T-cell (primary cell): ENCODE measurements around the gene TMA7B. TPM values are rescaled to one million over a fixed set of nuclear protein-coding genes. Genes with fewer than 3 reads are reported as not detected.

Experiments used
- ATAC-seq, 4 experiments: fragments of 200-7000 bp in 3 of 4; fragments of 150-1000 bp in 1 of 4; cut with Tn5 transposase; replicated peaks in 1 of 4; 1 replicate in 3 of 4; 2 replicates in 1 of 4; pipeline ENCODE4 v1.10.0; 2021; ENCODE audit warnings: moderate library complexity in 3 of 4, mild to moderate bottlenecking in 2 of 4, moderate number of reproducible peaks in 1 of 4
- CTCF ChIA-PET, 2 donors: fragments of 300-600 bp; sonication (Branson Sonifier 250); formaldehyde crosslinking; loops; one replicate each; lab custom pipeline; 2022; ENCODE audit warnings: antibody characterized with exemption in 2 of 2; lab: Charles Lee
- POLR2A ChIA-PET, 2 donors: fragments of 300-600 bp; sonication (Branson Sonifier 250); formaldehyde crosslinking; loops; one replicate each; lab custom pipeline; 2022; ENCODE audit warnings: antibody characterized with exemption in 2 of 2; lab: Charles Lee
- DNase-seq, 35 experiments: peaks; one replicate each; pipeline versions ENCODE4 v3.0.0 to v3.0.0-alpha.2; 2013 to 2023
- H3K27ac ChIP-seq: one replicate; pipeline ENCODE4 v1.5.1; 2013; ENCODE audit warnings: low read length
- H3K27me3 ChIP-seq, 2 experiments: replicated peaks in 1 of 2; 1 replicate in 1 of 2; 2 replicates in 1 of 2; pipeline versions ENCODE4 v1.6.1 to v1.7.0; 2013; ENCODE audit warnings: low read length in 1 of 2, mixed read lengths in 1 of 2; ENCODE audit not compliant: control insufficient read depth in 2 of 2, insufficient read depth in 2 of 2; ENCODE audit errors: extremely low read depth in 1 of 2
- H3K36me3 ChIP-seq, 2 donors: 1 replicate in 1 of 2; 2 replicates in 1 of 2; pipeline versions ENCODE4 v1.6.1 to v1.7.0; 2013; ENCODE audit warnings: low read length in 1 of 2; ENCODE audit not compliant: control insufficient read depth in 2 of 2, insufficient read depth in 1 of 2; ENCODE audit errors: extremely low read depth in 1 of 2
- H3K4me1 ChIP-seq, 2 experiments: 1 replicate in 1 of 2; 2 replicates in 1 of 2; pipeline versions ENCODE4 v1.6.1 to v1.7.0; 2013; ENCODE audit warnings: low read length in 2 of 2, mixed read lengths in 1 of 2; ENCODE audit not compliant: insufficient read depth in 2 of 2, control insufficient read depth in 1 of 2; ENCODE audit errors: extremely low read depth in 1 of 2
- H3K4me3 ChIP-seq, 2 donors: 1 replicate in 1 of 2; 2 replicates in 1 of 2; pipeline versions ENCODE4 v1.5.1 to v1.7.0; 2013; ENCODE audit warnings: mild to moderate bottlenecking in 2 of 2, low read length in 1 of 2, moderate library complexity in 1 of 2; ENCODE audit not compliant: control insufficient read depth in 1 of 2; ENCODE audit errors: extremely low read depth in 1 of 2
- H3K9me3 ChIP-seq: 2 replicates; pipeline ENCODE4 v1.7.0; 2013
- H3K27ac Mint-ChIP-seq, 2 donors: one replicate each; pipeline ENCODE4 v1.8.0; 2020 to 2021; ENCODE audit warnings: mild to moderate bottlenecking in 2 of 2, mixed read lengths in 2 of 2
- H3K27me3 Mint-ChIP-seq, 2 donors: one replicate each; pipeline ENCODE4 v1.8.0; 2021 to 2022; ENCODE audit warnings: mixed read lengths in 2 of 2
- H3K36me3 Mint-ChIP-seq: one replicate; pipeline ENCODE4 v1.8.0; 2021; ENCODE audit warnings: mixed read lengths
- H3K4me1 Mint-ChIP-seq, 3 donors: one replicate each; pipeline ENCODE4 v1.8.0; 2020 to 2022; ENCODE audit warnings: mixed read lengths in 3 of 3, mild to moderate bottlenecking in 1 of 3
- H3K4me3 Mint-ChIP-seq, 3 donors: one replicate each; pipeline ENCODE4 v1.8.0; 2020 to 2022; ENCODE audit warnings: mild to moderate bottlenecking in 3 of 3, mixed read lengths in 3 of 3, moderate library complexity in 3 of 3
- H3K9me3 Mint-ChIP-seq, 3 donors: one replicate each; pipeline ENCODE4 v1.8.0; 2020 to 2022; ENCODE audit warnings: mixed read lengths in 3 of 3
- WGBS: methylation state at CpG from one replicate; pipeline ENCODE4 v1.1.5; 2013; ENCODE audit warnings: missing lambda C conversion rate; ENCODE audit not compliant: insufficient coverage; 5-methylcytosine and 5-hydroxymethylcytosine counted together
- total RNA-seq, 35 experiments: library from RNA in 6 of 35; stranded (reverse) in 6 of 35; fragments of 120-200 nt in 1 of 35; gene quantifications; one replicate each; pipeline versions ENCODE4 v1.2.1 to v1.2.4 and lab custom pipeline; 2013 to 2026

The TMA7B gene
- total RNA-seq, 5 donors from 2014 or later (not counting 1 experiment from before 2014, with no cell fraction given): 7.8 to 18.9 (median 9.0) TPM

DNA sequence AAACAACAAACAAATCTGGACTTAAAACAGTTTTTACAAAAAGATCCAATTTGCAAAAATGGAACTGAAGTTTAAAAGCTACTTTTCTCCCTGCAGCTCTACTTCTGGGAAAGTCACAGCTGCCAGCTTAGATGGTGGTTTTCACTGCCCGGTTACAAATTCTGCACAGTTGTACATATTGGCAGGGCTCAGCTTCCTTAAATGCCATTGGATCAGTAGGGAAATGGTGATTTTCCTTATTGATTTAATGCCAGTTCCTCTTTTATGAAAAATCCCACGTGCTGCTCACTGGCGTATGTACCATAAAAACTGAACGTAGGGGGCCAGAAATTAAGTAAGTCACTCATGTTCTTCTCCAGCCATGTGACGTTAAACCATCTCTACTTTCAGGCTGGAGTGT is 36.5 kb upstream of the TMA7B start:
- Histone ChIP-seq H3K27ac (peak overlapping the region; percentile 3), H3K4me3 (no peak overlapping the region), H3K4me1 (peaks cover 77 to 86% of the 10 kb centered on the region in 2 experiments), H3K27me3 (no peaks in the 10 kb centered on the region), H3K9me3 (no peaks in the 10 kb centered on the region), H3K36me3 (no peaks in the 10 kb centered on the region)
- ATAC-seq (no peak), DNase-seq (no peak)
- CTCF ChIA-PET: interaction anchor here in 1 of 2 donors (1.3 to 1.6 kb wide), 4 partner anchors 9 to 70 kb away, joined by 3 to 8 read pairs (median 4); no protein-coding TSS in a partner anchor
- Mint-ChIP-seq H3K27me3 (no peaks in the 10 kb centered on the region), H3K9me3 (no peaks in the 10 kb centered on the region), H3K36me3 (peaks cover 39% of the 10 kb centered on the region), H3K4me3 (peak overlapping the region in 1 of 3 donors; percentile 51), H3K4me1 (peaks cover 75 to 78% (median 76%) of the 10 kb centered on the region in 3 donors), H3K27ac (no peak overlapping the region)
- 17% methylated on average over 1 of the region's 5 CpGs for WGBS
- POLR2A ChIA-PET: interaction anchor here (0.7 to 1.3 kb wide), 5 partner anchors 9 to 75 kb away, joined by 3 to 10 read pairs (median 3); no protein-coding TSS in a partner anchor

DNA sequence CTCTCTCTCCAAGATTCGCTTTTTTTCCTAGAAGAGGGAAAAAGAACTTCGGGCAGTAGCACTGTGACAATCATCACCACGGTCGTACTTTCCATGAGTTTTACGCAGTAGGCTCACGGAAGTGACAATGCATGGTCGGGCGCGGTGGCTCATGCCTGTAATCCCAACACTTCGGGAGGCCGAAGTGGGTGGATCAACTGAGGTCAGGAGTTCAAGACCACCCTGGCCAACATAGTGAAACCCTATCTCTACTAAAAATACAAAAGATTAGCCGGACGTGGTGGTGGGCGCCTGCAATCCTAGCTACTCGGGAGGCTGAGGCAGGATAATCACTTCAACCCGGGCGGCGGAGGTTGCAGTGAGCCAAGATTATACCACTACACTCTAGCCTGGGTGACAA is 35.9 kb upstream of the TMA7B start:
- Histone ChIP-seq H3K27ac (peak overlapping the region; percentile 34), H3K36me3 (no peaks in the 10 kb centered on the region), H3K9me3 (no peaks in the 10 kb centered on the region), H3K4me1 (peaks cover 77 to 82% of the 10 kb centered on the region in 2 experiments), H3K27me3 (no peaks in the 10 kb centered on the region), H3K4me3 (no peak overlapping the region)
- H3K9me3 Mint-ChIP-seq: no peaks in the 10 kb centered on the region
- CTCF ChIA-PET: interaction anchor here (0.5 to 1.6 kb wide), 3 partner anchors 9 to 70 kb away, joined by 3 read pairs; no protein-coding TSS in a partner anchor
- no peaks in the 10 kb centered on the region for H3K27me3 Mint-ChIP-seq
- peaks cover 39% of the 10 kb centered on the region for H3K36me3 Mint-ChIP-seq
- peaks cover 71 to 74% (median 72%) of the 10 kb centered on the region in 3 donors for H3K4me1 Mint-ChIP-seq
- H3K4me3 Mint-ChIP-seq: no peak overlapping the region
- DNase-seq (no peak), ATAC-seq (no peak)
- no peak overlapping the region for H3K27ac Mint-ChIP-seq
- POLR2A ChIA-PET: interaction anchor here (0.5 to 1.3 kb wide), 3 partner anchors 11 to 74 kb away, joined by 3 to 4 read pairs (median 3); no protein-coding TSS in a partner anchor
- 59% methylated on average over 8 of the region's 18 CpGs for WGBS

DNA sequence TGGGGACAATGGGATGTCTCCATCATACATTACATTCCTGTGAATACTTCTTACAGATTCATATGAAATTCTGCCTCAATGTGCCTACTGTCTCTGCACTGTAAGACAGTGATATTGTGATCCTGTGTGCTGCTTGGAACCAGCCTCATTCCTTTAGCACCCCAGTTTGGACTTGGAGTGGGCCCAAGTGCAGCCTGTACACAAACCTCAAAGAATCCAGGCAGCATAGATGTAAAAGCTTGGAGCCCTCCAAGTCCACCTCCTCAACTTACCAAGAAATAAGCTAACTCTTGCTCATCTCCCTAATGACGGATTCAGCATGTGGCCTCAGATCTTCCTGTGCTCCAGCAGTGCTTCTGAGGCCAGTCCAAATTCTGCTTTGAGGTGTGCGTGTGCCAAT is 34.9 kb upstream of the TMA7B start:
- Mint-ChIP-seq H3K4me1 (peaks cover 61 to 64% (median 62%) of the 10 kb centered on the region in 3 donors), H3K27me3 (no peaks in the 10 kb centered on the region), H3K9me3 (no peaks in the 10 kb centered on the region), H3K4me3 (no peak overlapping the region), H3K36me3 (peaks cover 29% of the 10 kb centered on the region), H3K27ac (no peak overlapping the region)
- Histone ChIP-seq H3K4me3 (peak overlapping the region in 1 of 2 donors; percentile 28), H3K4me1 (peaks cover 75 to 82% of the 10 kb centered on the region in 2 experiments), H3K27me3 (no peaks in the 10 kb centered on the region), H3K9me3 (no peaks in the 10 kb centered on the region), H3K36me3 (no peaks in the 10 kb centered on the region), H3K27ac (peak overlapping the region; percentile 34)
- ATAC-seq: no peak
- DNase-seq: no peak
- no CpG with 5 or more reads among the region's 2 CpGs for WGBS
- ChIA-PET CTCF (interaction anchor here (0.7 to 2.1 kb wide), 6 partner anchors 8 to 18 kb away, joined by 3 to 11 read pairs (median 6); no protein-coding TSS in a partner anchor), POLR2A (interaction anchor here (0.6 to 2.1 kb wide), 4 partner anchors 10 to 18 kb away, joined by 3 to 13 read pairs (median 11); no protein-coding TSS in a partner anchor)

DNA sequence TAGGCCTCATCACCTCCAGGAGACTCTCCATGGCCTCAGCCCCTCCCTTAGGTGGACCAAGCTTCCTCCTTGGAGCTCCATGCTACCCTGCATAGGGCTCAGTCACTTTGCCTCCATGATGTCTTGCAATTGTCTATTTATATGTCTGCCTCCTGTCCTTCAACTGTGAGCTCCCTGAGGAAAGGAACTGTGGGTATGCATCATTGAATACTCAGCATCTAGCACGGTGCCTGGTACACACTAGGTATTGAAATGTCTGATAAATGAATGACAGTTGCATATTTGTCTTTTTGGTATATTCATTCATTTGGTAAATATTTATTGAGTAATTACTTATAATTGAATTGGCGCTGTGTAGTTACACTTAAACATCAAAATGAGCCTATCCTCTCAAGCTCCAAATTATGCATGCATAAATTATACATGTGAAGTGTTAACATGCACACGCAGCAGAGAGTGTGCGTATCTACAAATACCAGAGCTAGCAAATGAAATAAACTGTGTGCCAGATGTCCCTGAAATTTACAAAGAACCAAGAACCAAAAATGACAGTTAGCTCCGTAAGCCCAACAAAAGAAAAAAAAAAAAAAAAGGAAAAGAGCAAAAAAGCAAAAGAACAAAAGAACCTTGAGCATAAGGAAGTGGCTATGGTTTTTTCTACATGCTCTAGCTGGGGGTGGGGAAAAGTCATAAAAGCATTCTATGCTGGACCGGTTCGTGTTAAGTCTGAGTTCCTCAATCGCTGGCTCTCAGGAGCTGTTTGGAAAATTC is 34.1 kb upstream of the TMA7B start:
- Histone ChIP-seq H3K36me3 (no peaks in the 10 kb centered on the region), H3K9me3 (no peaks in the 10 kb centered on the region), H3K4me1 (peaks cover 75 to 82% of the 10 kb centered on the region in 2 experiments), H3K27me3 (no peaks in the 10 kb centered on the region), H3K4me3 (peak overlapping the region; percentile 46 to 86), H3K27ac (peak overlapping the region; percentile 34)
- 10% methylated on average over 3 of the region's 8 CpGs for WGBS
- POLR2A ChIA-PET: interaction anchor here (0.6 to 2.1 kb wide), 9 partner anchors 9 to 19 kb away, joined by 3 to 13 read pairs (median 6); no protein-coding TSS in a partner anchor
- H3K27ac Mint-ChIP-seq: no peak overlapping the region
- CTCF ChIA-PET: interaction anchor here (0.6 to 2.1 kb wide), 9 partner anchors 9 to 510 kb away, joined by 3 to 11 read pairs (median 3); no protein-coding TSS in a partner anchor
- DNase-seq (peak in 3 of 35 experiments; percentile 30 to 65 (median 46)), ATAC-seq (peak; percentile 46 to 75 (median 64))
- peaks cover 27% of the 10 kb centered on the region for H3K36me3 Mint-ChIP-seq
- no peak overlapping the region for H3K4me3 Mint-ChIP-seq
- H3K27me3 Mint-ChIP-seq: no peaks in the 10 kb centered on the region
- H3K4me1 Mint-ChIP-seq: peaks cover 53 to 56% (median 54%) of the 10 kb centered on the region in 3 donors
- H3K9me3 Mint-ChIP-seq: no peaks in the 10 kb centered on the region

DNA sequence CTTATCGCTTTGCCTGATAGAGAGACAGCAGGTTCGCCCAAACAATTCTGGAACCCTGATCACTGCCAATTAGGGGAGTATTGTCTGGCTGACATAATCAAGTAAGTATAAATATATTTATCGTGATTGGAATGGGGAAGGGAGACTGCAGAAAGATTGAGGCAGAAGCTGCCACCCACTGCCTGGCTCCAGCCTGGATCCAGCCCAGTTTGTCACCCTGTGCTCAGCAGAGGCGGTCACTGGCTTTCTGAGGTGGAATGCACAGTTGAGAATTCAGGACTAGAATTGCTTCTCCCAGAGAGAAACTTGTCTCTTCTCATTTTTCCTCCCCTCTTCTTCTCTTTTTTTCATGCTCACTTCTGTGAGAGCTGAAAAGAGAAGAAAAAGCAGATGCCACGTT is 33.4 kb upstream of the TMA7B start:
- peaks cover 75 to 83% of the 10 kb centered on the region in 2 experiments for H3K4me1 ChIP-seq
- ATAC-seq (peak in 1 of 4 experiments; percentile 5), DNase-seq (no peak)
- H3K36me3 ChIP-seq: no peaks in the 10 kb centered on the region
- Mint-ChIP-seq H3K4me1 (peaks cover 48 to 50% (median 48%) of the 10 kb centered on the region in 3 donors), H3K36me3 (peaks cover 26% of the 10 kb centered on the region), H3K9me3 (no peaks in the 10 kb centered on the region), H3K27me3 (no peaks in the 10 kb centered on the region), H3K27ac (no peak overlapping the region), H3K4me3 (no peak overlapping the region)
- CTCF ChIA-PET: interaction anchor here (0.7 to 2.1 kb wide), 6 partner anchors 8 to 262 kb away, joined by 3 to 11 read pairs (median 7); no protein-coding TSS in a partner anchor
- WGBS: no CpG with 5 or more reads among the region's 5 CpGs
- H3K27me3 ChIP-seq: no peaks in the 10 kb centered on the region
- POLR2A ChIA-PET: interaction anchor here (1.0 to 2.1 kb wide), 5 partner anchors 8 to 20 kb away, joined by 3 to 13 read pairs (median 5); no protein-coding TSS in a partner anchor
- H3K27ac ChIP-seq: peak overlapping the region; percentile 22
- H3K4me3 ChIP-seq: peak overlapping the region; percentile 46 to 86
- no peaks in the 10 kb centered on the region for H3K9me3 ChIP-seq

DNA sequence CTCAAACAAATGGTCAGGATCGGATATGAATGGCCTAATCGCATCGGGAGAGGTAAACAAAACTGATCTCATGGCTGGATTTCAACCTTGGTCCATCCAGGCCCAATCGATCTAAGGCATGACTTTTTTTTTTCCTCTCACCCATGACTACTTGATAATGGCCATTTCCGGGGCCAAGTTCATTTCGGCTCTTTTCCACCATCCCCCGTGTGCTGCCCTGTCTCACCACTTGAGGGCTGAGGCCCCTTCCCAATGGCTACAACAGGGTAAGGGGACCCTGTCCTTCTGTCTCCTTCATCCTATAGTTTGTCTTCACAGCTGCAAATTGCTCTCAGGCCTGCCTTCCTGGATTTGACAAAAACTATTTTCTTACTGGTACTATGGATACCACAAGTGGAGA is 32.7 kb upstream of the TMA7B start:
- H3K4me3 Mint-ChIP-seq: no peak overlapping the region
- H3K36me3 Mint-ChIP-seq: peaks cover 19% of the 10 kb centered on the region
- H3K27me3 Mint-ChIP-seq: no peaks in the 10 kb centered on the region
- 32% methylated on average over 5 of the region's 7 CpGs for WGBS
- H3K9me3 ChIP-seq: no peaks in the 10 kb centered on the region
- ChIA-PET POLR2A (interaction anchor here (0.6 to 2.1 kb wide), 3 partner anchors 8 to 144 kb away, joined by 3 to 13 read pairs (median 5); no protein-coding TSS in a partner anchor), CTCF (no interaction called here)
- H3K4me3 ChIP-seq: peak overlapping the region; percentile 46 to 86
- H3K36me3 ChIP-seq: no peaks in the 10 kb centered on the region
- H3K9me3 Mint-ChIP-seq: no peaks in the 10 kb centered on the region
- no peak overlapping the region for H3K27ac Mint-ChIP-seq
- no peak for ATAC-seq
- H3K4me1 Mint-ChIP-seq: peaks cover 40 to 42% (median 41%) of the 10 kb centered on the region in 3 donors
- no peak for DNase-seq
- no peaks in the 10 kb centered on the region for H3K27me3 ChIP-seq
- peak overlapping the region; percentile 22 for H3K27ac ChIP-seq
- peaks cover 70 to 83% of the 10 kb centered on the region in 2 experiments for H3K4me1 ChIP-seq
